ENCODE data around the gene FCRL1. TPM values are rescaled to one million over a fixed set of nuclear protein-coding genes. Genes with fewer than 3 reads are reported as not detected.

FCRL1 gene
- total RNA-seq, 1 experiment from 2014 or later: not detected

- Histone ChIP-seq H2AFZ (ENCODE audit: low read length) (no peak overlapping the region), H2BK120ac (ENCODE audit: low read depth, low read length, poor library complexity, severe bottlenecking) (no peak overlapping the region), H4K91ac (ENCODE audit: insufficient read length, low read depth, low read length) (no peak overlapping the region), H3K56ac (ENCODE audit: insufficient read length, low read depth, low read length) (no peak overlapping the region), H2BK12ac (ENCODE audit: insufficient read length, low read depth, low read length) (no peak overlapping the region), H3K14ac (ENCODE audit: insufficient read depth, low read length) (no peak overlapping the region), H3K4ac (ENCODE audit: low read depth, low read length) (no peak overlapping the region), H3K27me3 (ENCODE audit: insufficient read depth, low read length) (no peaks in the 10 kb centered on the region), H4K8ac (replicated peaks; ENCODE audit: insufficient read length, low read depth, low read length) (no peak overlapping the region), H3K9me3 (ENCODE audit: control insufficient read depth, low read depth, low read length) (no peaks in the 10 kb centered on the region), H3K79me1 (ENCODE audit: insufficient read depth, low read depth, low read length, poor library complexity, severe bottlenecking) (no peaks in the 10 kb centered on the region), H3K4me1 (ENCODE audit: insufficient read depth, low read length) (peaks cover 3% of the 10 kb centered on the region; the same call in 1 of the 2 replicates), H3K79me2 (ENCODE audit: insufficient read depth, low read length) (no peaks in the 10 kb centered on the region), H4K5ac (ENCODE audit: insufficient read length, low read depth, low read length) (no peak overlapping the region), H3K23ac (ENCODE audit: insufficient read length, low read depth, low read length) (no peak overlapping the region), H2BK5ac (ENCODE audit: insufficient read length, low read length) (no peak overlapping the region), H2BK15ac (ENCODE audit: low read depth, low read length) (no peak overlapping the region), H3K4me2 (ENCODE audit: insufficient read depth, insufficient read length, low read length) (no peak overlapping the region), H3T11ph (ENCODE audit: low read length) (no peak overlapping the region), H2BK20ac (ENCODE audit: low read depth, low read length, poor library complexity, severe bottlenecking) (no peak overlapping the region), H3K9ac (ENCODE audit: extremely low read depth, insufficient read length, low read length) (no peak overlapping the region), H3K27ac (ENCODE audit: insufficient read length, low read depth, low read length) (no peak overlapping the region), H4K20me1 (ENCODE audit: control insufficient read depth, insufficient read depth, insufficient read length) (no peaks in the 10 kb centered on the region), H3K23me2 (ENCODE audit: insufficient read length, low read depth, low read length, poor library complexity, severe bottlenecking) (no peaks in the 10 kb centered on the region), H2AK5ac (ENCODE audit: insufficient read length, low read length) (no peak overlapping the region), H3K18ac (ENCODE audit: insufficient read length, low read depth, low read length) (no peak overlapping the region)
- Mint-ChIP-seq H3K36me3 (ENCODE audit: insufficient read depth in 1 of 3, low read depth in 3 of 3) (0 out of 7 replicates have a peak, but pooled peaks cover 0 to 2% (median 0%) of the 10 kb centered on the region in 3 experiments), H3K4me1 (peaks cover 11 to 17% of the 10 kb centered on the region in 2 experiments; a peak in 3 of 4 replicates), H3K27me3 (ENCODE audit: low read depth) (no peaks in the 10 kb centered on the region), H3K4me3 (no peak overlapping the region), H3K9me3 (no peaks in the 10 kb centered on the region; a peak in 1 of 5 replicates), H3K27ac (no peak overlapping the region)
- no peak for DNase-seq
- no CpG with 5 or more reads among the region's 1 CpG for WGBS (ENCODE audit: extremely low coverage, insufficient read length, low lambda C conversion rate)
- no peak for TF ChIP-seq CTCF (conservative IDR thresholded peaks at IDR 0.05)
Observed at GRCh38 chr1:157753611-157754010, 66.3 kb downstream of the FCRL1 start.

All from H9 (cell line).